ENCODE measurements around the gene ZNF491. TPM values are rescaled to one million over a fixed set of nuclear protein-coding genes. Genes with fewer than 3 reads are reported as not detected.

ZNF491 gene
- total and polyA plus RNA-seq, 2 of the 8 experiments (the other 6 are each of a cell fraction or from before 2014, with no cell fraction given): 0.18 to 0.78 TPM

GRCh38 chr19:11848200-11848593 lies 49.9 kb downstream of the ZNF491 start:
- Histone ChIP-seq H3K56ac (replicated peaks; ENCODE audit: insufficient read length, low read depth, low read length) (no peak overlapping the region), H3K23me2 (ENCODE audit: low read depth, low read length) (no peaks in the 10 kb centered on the region), H3K18ac (ENCODE audit: extremely low read depth, low read length) (no peak overlapping the region), H4K5ac (ENCODE audit: insufficient read length, low read depth, low read length) (no peak overlapping the region), H3K79me1 (ENCODE audit: low read depth, low read length) (no peaks in the 10 kb centered on the region), H4K20me1 (replicated peaks in 1 of 2; ENCODE audit: control insufficient read depth in 1 of 2, insufficient read depth in 2 of 2, low read length in 2 of 2) (no peaks in the 10 kb centered on the region), H2BK120ac (replicated peaks; ENCODE audit: low read depth, low read length) (no peak overlapping the region), H2AFZ (ENCODE audit: low read length) (no peak overlapping the region), H3K36me3 (ENCODE audit: control insufficient read depth in 2 of 4, insufficient read depth in 4 of 4, low read length in 3 of 4) (no peaks in the 10 kb centered on the region), H3K4me1 (replicated peaks in 1 of 4; ENCODE audit: control insufficient read depth in 3 of 4, insufficient read depth in 4 of 4, low read length in 3 of 4) (no peaks in the 10 kb centered on the region), H3K4me2 (ENCODE audit: insufficient read depth in 1 of 2, low read depth in 2 of 2, low read length in 2 of 2) (no peak overlapping the region), H3K9ac (replicated peaks in 1 of 4; ENCODE audit: extremely low read depth in 1 of 4, low read depth in 3 of 4, low read length in 3 of 4) (no peak overlapping the region), H3K79me2 (ENCODE audit: control insufficient read depth in 1 of 2, insufficient read depth in 2 of 2, low read length in 2 of 2) (no peaks in the 10 kb centered on the region), H4K8ac (ENCODE audit: extremely low read depth, insufficient read depth, low read length) (no peak overlapping the region), H2BK20ac (ENCODE audit: low read length) (no peak overlapping the region), H4K91ac (replicated peaks; ENCODE audit: insufficient read length, low read length) (no peak overlapping the region), H3K14ac (ENCODE audit: insufficient read length) (no peak overlapping the region), H3K4ac (replicated peaks; ENCODE audit: insufficient read length, low read depth, low read length) (no peak overlapping the region), H3K27ac (ENCODE audit: low read depth, low read length) (no peak overlapping the region), H3K4me3 (ENCODE audit: extremely low read depth in 1 of 4, insufficient read depth in 2 of 4, low read depth in 3 of 4, low read length in 4 of 4) (no peak overlapping the region), H3K23ac (ENCODE audit: insufficient read length) (no peak overlapping the region), H3K9me3 (ENCODE audit: insufficient read depth in 2 of 2, low read depth in 1 of 2, low read length in 1 of 2) (peaks cover 8 to 33% of the 10 kb centered on the region in 2 experiments; a peak in 3 of 4 replicates), H2AK5ac (ENCODE audit: low read depth, low read length) (no peak overlapping the region), H3K27me3 (replicated peaks in 1 of 4; ENCODE audit: control insufficient read depth in 3 of 4, extremely low read depth in 1 of 4, insufficient read depth in 3 of 4, low read length in 3 of 4) (no peaks in the 10 kb centered on the region), H2BK15ac (ENCODE audit: low read length) (no peak overlapping the region), H2BK5ac (ENCODE audit: low read depth, low read length) (no peak overlapping the region), H2BK12ac (ENCODE audit: low read depth, low read length) (no peak overlapping the region)
- no peak for FAIRE-seq
- no peak for DNase-seq (ENCODE audit: low read depth in 1 of 2, low spot score in 2 of 2)
- CTCF ChIA-PET (ENCODE audit: partially characterized antibody): interaction anchor here (0.8 to 2.6 kb wide), 5 partner anchors 10 to 50 kb away, joined by 3 to 10 read pairs (median 3); partner anchors contain the start of gene ZNF491
- no peak for TF ChIP-seq SIN3A (conservative IDR thresholded peaks at IDR 0.05 in 1 of 2, IDR thresholded peaks at IDR 0.05 in 1 of 2; ENCODE audit: low read depth in 1 of 2, low read length in 2 of 2)
- no peak for TF ChIP-seq CTCF (IDR thresholded peaks at IDR 0.05; ENCODE audit: control extremely low read depth in 1 of 3, insufficient read depth in 1 of 3, low read depth in 1 of 3, low read length in 3 of 3)
- no peak for TF ChIP-seq EGR1 (IDR thresholded peaks at IDR 0.05; ENCODE audit: borderline replicate concordance, low read depth, low read length)
- 93% methylated on average over 11 of the region's 11 CpGs; no CpG with 5 or more reads in 1 of the 2 experiments for WGBS, 2 experiments (ENCODE audit: extremely low coverage in 1 of 2, insufficient coverage in 1 of 2, insufficient read length in 1 of 2, insufficient replicate concordance in 2 of 2, low coverage in 1 of 2, low lambda C conversion rate in 2 of 2, missing lambda C conversion rate in 1 of 2)
- POLR2A ChIA-PET (ENCODE audit: partially characterized antibody): interaction anchor here (0.6 to 1.7 kb wide), 3 partner anchors 251 to 348 kb away, joined by 3 to 4 read pairs (median 3); partner anchors contain the start of genes ZNF20 and ZNF627

Measured in H1 (cell line).